ENCODE data around the gene SUSD3.

Gene SUSD3

GRCh38 chr9:93091056-93091452 lies 32.6 kb downstream of the SUSD3 start:
- Histone ChIP-seq H3K9ac (ENCODE audit: low read depth, low read length) (no peak overlapping the region), H3K27me3 (ENCODE audit: control insufficient read depth, insufficient read depth, low read length) (no peaks in the 10 kb centered on the region), H3K36me3 (ENCODE audit: insufficient read depth, low read length) (no peaks in the 10 kb centered on the region), H3K9me3 (replicated peaks; ENCODE audit: low read length) (peaks cover 6% of the 10 kb centered on the region), H3K4me1 (ENCODE audit: control insufficient read depth, insufficient read depth, low read length) (peaks cover 14% of the 10 kb centered on the region), H3K4me2 (ENCODE audit: low read length) (no peak overlapping the region), H3K4me3 (ENCODE audit: low read length) (no peak overlapping the region)

- Histone ChIP-seq H3K4me2 (ENCODE audit: low read length) (no peak overlapping the region), H3K9me3 (replicated peaks; ENCODE audit: low read length) (peaks cover 6% of the 10 kb centered on the region), H3K36me3 (ENCODE audit: insufficient read depth, low read length) (no peaks in the 10 kb centered on the region), H3K9ac (ENCODE audit: low read depth, low read length) (no peak overlapping the region), H3K27me3 (ENCODE audit: control insufficient read depth, insufficient read depth, low read length) (no peaks in the 10 kb centered on the region), H3K4me1 (ENCODE audit: control insufficient read depth, insufficient read depth, low read length) (peaks cover 14% of the 10 kb centered on the region), H3K4me3 (ENCODE audit: low read length) (no peak overlapping the region)
Observed at GRCh38 chr9:93091453-93092081, 33.1 kb downstream of the SUSD3 start.

GRCh38 chr9:93092251-93092991 lies 33.9 kb downstream of the SUSD3 start:
- no peak overlapping the region for H3K4me3 ChIP-seq (ENCODE audit: low read length)
- no peaks in the 10 kb centered on the region for H3K36me3 ChIP-seq (ENCODE audit: insufficient read depth, low read length)
- peaks cover 19% of the 10 kb centered on the region for H3K4me1 ChIP-seq (ENCODE audit: control insufficient read depth, insufficient read depth, low read length)
- H3K9me3 ChIP-seq (replicated peaks; ENCODE audit: low read length) = peaks cover 6% of the 10 kb centered on the region
- no peak overlapping the region for H3K4me2 ChIP-seq (ENCODE audit: low read length)
- H3K9ac ChIP-seq (ENCODE audit: low read depth, low read length) = no peak overlapping the region
- no peaks in the 10 kb centered on the region for H3K27me3 ChIP-seq (ENCODE audit: control insufficient read depth, insufficient read depth, low read length)

GRCh38 chr9:93093127-93093876 lies 34.8 kb downstream of the SUSD3 start:
- Histone ChIP-seq H3K9ac (ENCODE audit: low read depth, low read length) (no peak overlapping the region), H3K36me3 (ENCODE audit: insufficient read depth, low read length) (no peaks in the 10 kb centered on the region), H3K27me3 (ENCODE audit: control insufficient read depth, insufficient read depth, low read length) (no peaks in the 10 kb centered on the region), H3K9me3 (replicated peaks; ENCODE audit: low read length) (peaks cover 6% of the 10 kb centered on the region), H3K4me1 (ENCODE audit: control insufficient read depth, insufficient read depth, low read length) (peaks cover 27% of the 10 kb centered on the region), H3K4me2 (ENCODE audit: low read length) (no peak overlapping the region), H3K4me3 (ENCODE audit: low read length) (no peak overlapping the region)

- Histone ChIP-seq H3K9me3 (replicated peaks; ENCODE audit: low read length) (peaks cover 6% of the 10 kb centered on the region), H3K4me3 (ENCODE audit: low read length) (no peak overlapping the region), H3K4me1 (ENCODE audit: control insufficient read depth, insufficient read depth, low read length) (peaks cover 31% of the 10 kb centered on the region), H3K4me2 (ENCODE audit: low read length) (no peak overlapping the region), H3K9ac (ENCODE audit: low read depth, low read length) (no peak overlapping the region), H3K36me3 (ENCODE audit: insufficient read depth, low read length) (no peaks in the 10 kb centered on the region), H3K27me3 (ENCODE audit: control insufficient read depth, insufficient read depth, low read length) (no peaks in the 10 kb centered on the region)
Observed at GRCh38 chr9:93093877-93094657, 35.6 kb downstream of the SUSD3 start.

- Histone ChIP-seq H3K4me3 (ENCODE audit: low read length) (peak overlapping the region; percentile 74), H3K27me3 (ENCODE audit: control insufficient read depth, insufficient read depth, low read length) (no peaks in the 10 kb centered on the region), H3K36me3 (ENCODE audit: insufficient read depth, low read length) (no peaks in the 10 kb centered on the region), H3K9me3 (replicated peaks; ENCODE audit: low read length) (peaks cover 6% of the 10 kb centered on the region), H3K4me1 (ENCODE audit: control insufficient read depth, insufficient read depth, low read length) (peaks cover 37% of the 10 kb centered on the region), H3K4me2 (ENCODE audit: low read length) (peak overlapping the region; percentile 82), H3K9ac (ENCODE audit: low read depth, low read length) (peak overlapping the region; percentile 82)
Observed at GRCh38 chr9:93094658-93095204, 36.2 kb downstream of the SUSD3 start.

GRCh38 chr9:93095205-93096130 lies 37.0 kb downstream of the SUSD3 start:
- H3K4me3 ChIP-seq (ENCODE audit: low read length) = peak overlapping the region; percentile 74
- H3K4me2 ChIP-seq (ENCODE audit: low read length) = peak overlapping the region; percentile 82
- H3K27me3 ChIP-seq (ENCODE audit: control insufficient read depth, insufficient read depth, low read length) = no peaks in the 10 kb centered on the region
- H3K4me1 ChIP-seq (ENCODE audit: control insufficient read depth, insufficient read depth, low read length) = peaks cover 37% of the 10 kb centered on the region
- H3K9ac ChIP-seq (ENCODE audit: low read depth, low read length) = peak overlapping the region; percentile 82
- peaks cover 6% of the 10 kb centered on the region for H3K9me3 ChIP-seq (replicated peaks; ENCODE audit: low read length)
- H3K36me3 ChIP-seq (ENCODE audit: insufficient read depth, low read length) = peaks cover under 1% of the 10 kb centered on the region

GRCh38 chr9:93096131-93096802 lies 37.8 kb downstream of the SUSD3 start, which contains the start of gene CARD19:
TSS of gene CARD19 (plus strand) at chr9:93096217. CDS start at chr9:93096346, 129 bp downstream.
- peaks cover 37% of the 10 kb centered on the region for H3K4me1 ChIP-seq (ENCODE audit: control insufficient read depth, insufficient read depth, low read length)
- H3K27me3 ChIP-seq (ENCODE audit: control insufficient read depth, insufficient read depth, low read length) = no peaks in the 10 kb centered on the region
- H3K9ac ChIP-seq (ENCODE audit: low read depth, low read length) = peak within 1 kb of the TSS; percentile 88

GRCh38 chr9:93096811-93097382 lies 38.4 kb downstream of the SUSD3 start:
- peak overlapping the region; percentile 82 for H3K4me3 ChIP-seq (ENCODE audit: low read length)
- H3K9me3 ChIP-seq (replicated peaks; ENCODE audit: low read length) = no peaks in the 10 kb centered on the region
- no peaks in the 10 kb centered on the region for H3K27me3 ChIP-seq (ENCODE audit: control insufficient read depth, insufficient read depth, low read length)
- H3K36me3 ChIP-seq (ENCODE audit: insufficient read depth, low read length) = peaks cover 5% of the 10 kb centered on the region
- peak overlapping the region; percentile 88 for H3K9ac ChIP-seq (ENCODE audit: low read depth, low read length)
- peak overlapping the region; percentile 93 for H3K4me2 ChIP-seq (ENCODE audit: low read length)
- peaks cover 33% of the 10 kb centered on the region for H3K4me1 ChIP-seq (ENCODE audit: control insufficient read depth, insufficient read depth, low read length)

More at GRCh38 chr9:93096131-93096802, 37.8 kb downstream of the SUSD3 start, which contains the start of gene CARD19:
- peak within 1 kb of the TSS; percentile 82 for H3K4me3 ChIP-seq (ENCODE audit: low read length)
- H3K4me2 ChIP-seq (ENCODE audit: low read length) = peak within 1 kb of the TSS; percentile 93
- peaks cover 5% of the 10 kb centered on the region for H3K36me3 ChIP-seq (ENCODE audit: insufficient read depth, low read length)
- H3K9me3 ChIP-seq (replicated peaks; ENCODE audit: low read length) = peaks cover 1% of the 10 kb centered on the region

Data from skeletal muscle satellite cell (primary cell).